Astrocyte (in vitro differentiated cells and primary cell): ENCODE measurements around the gene OSBPL5.

Source experiments
- CTCF ChIP-seq: IDR thresholded peaks from 2 replicates; pipeline ENCODE4 v1.5.1; 2011; ENCODE audit warnings: low read depth, mild to moderate bottlenecking, inconsistent platforms, low read length, moderate library complexity; ENCODE audit not compliant: insufficient read depth
- EZH2 ChIP-seq: IDR thresholded peaks from 2 replicates; pipeline ENCODE4 v1.6.1; 2012; ENCODE audit warnings: mild to moderate bottlenecking, low read length, inconsistent platforms; ENCODE audit not compliant: insufficient read depth

DNA sequence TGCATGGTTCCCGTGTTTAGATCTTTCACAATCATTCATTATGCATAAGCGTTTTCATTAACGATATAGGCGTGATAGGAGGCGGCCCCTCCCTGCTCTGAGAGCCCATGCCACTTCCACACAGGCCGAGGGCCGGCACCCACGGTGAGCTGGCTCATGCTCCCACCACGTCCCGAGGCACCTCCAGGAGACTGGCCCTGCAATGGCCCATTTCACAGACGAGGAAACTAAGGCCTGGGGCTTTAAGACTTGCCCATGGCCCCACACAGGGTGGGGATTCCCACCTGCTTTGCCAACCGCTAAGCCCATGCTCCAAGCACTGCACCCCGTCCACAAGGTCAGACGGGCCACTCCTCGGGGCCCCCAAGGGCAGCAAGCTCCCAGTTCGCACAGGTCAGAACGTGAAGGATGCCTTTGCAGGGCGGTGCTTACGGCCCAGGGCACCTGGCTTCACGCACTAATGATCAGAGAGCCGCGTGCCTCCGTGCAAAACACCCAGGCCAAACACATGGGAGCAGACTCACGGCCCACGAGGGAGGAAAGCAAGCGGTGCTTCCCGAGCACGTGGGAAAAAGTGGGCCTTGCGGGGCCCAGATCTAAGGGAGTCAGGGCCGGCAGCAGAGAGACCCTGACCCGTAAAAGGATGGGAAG is 8.3 kb downstream of the OSBPL5 start:
- TF ChIP-seq CTCF (no peak), EZH2 (no peak)
